ENCODE data around the gene COQ5. TPM values are rescaled to one million over a fixed set of nuclear protein-coding genes. Genes with fewer than 3 reads are reported as not detected.

Gene COQ5
- total and polyA plus RNA-seq, 2 experiments from 2014 or later: 30.7 to 32.6 TPM

- Histone ChIP-seq H4K20me1 (replicated peaks; ENCODE audit: insufficient read depth) (peaks cover 50% of the 10 kb centered on the region), H2AFZ (no peak overlapping the region), H3K36me3 (ENCODE audit: insufficient read depth) (peaks cover 43% of the 10 kb centered on the region), H3K27me3 (ENCODE audit: insufficient read depth) (0 out of 2 replicates have a peak, but pooled peaks cover 2% of the 10 kb centered on the region), H3K27ac (ENCODE audit: low read depth) (peak overlapping the region; percentile 79), H3K79me2 (replicated peaks; ENCODE audit: insufficient read depth) (peaks cover 57% of the 10 kb centered on the region), H3K9me2 (ENCODE audit: insufficient read depth) (no peaks in the 10 kb centered on the region), H3K4me2 (0 out of 2 replicates have a peak overlapping the region, but pooled peaks have one; percentile 65), H3K4me3 (0 out of 2 replicates have a peak overlapping the region, but pooled peaks have one; percentile 26), H3F3A (replicated peaks; ENCODE audit: low read depth) (peaks cover 53% of the 10 kb centered on the region), H3K4me1 (ENCODE audit: insufficient read depth) (peaks cover 10% of the 10 kb centered on the region; the same call in 1 of the 2 replicates)
- Mint-ChIP-seq H3K27me3 (ENCODE audit: insufficient read depth, low read depth, poor library complexity) (peaks cover 10% of the 10 kb centered on the region), H3K36me3 (ENCODE audit: low read depth) (peaks cover 66% of the 10 kb centered on the region), H3K4me3 (peak overlapping the region; percentile 34; the same call in 1 of the 3 replicates), H3K27ac (no peak overlapping the region), H3K9me3 (no peaks in the 10 kb centered on the region), H3K4me1 (peaks cover 21% of the 10 kb centered on the region)
- ATAC-seq (peak; percentile 28), DNase-seq (ENCODE audit: low spot score) (peak; percentile 77)
- TF ChIP-seq STAT1 (IDR thresholded peaks at IDR 0.05; ENCODE audit: unreplicated experiment): no peak
- peak; percentile 66 to 72 for TF ChIP-seq CTCF (conservative IDR thresholded peaks at IDR 0.05; ENCODE audit: low read depth in 2 of 2)
Measured at GRCh38 chr12:120466560-120467315, 62.2 kb downstream of the COQ5 start.

- peaks cover 57% of the 10 kb centered on the region for H3K79me2 ChIP-seq (replicated peaks; ENCODE audit: insufficient read depth)
- no peak overlapping the region for H2AFZ ChIP-seq
- H4K20me1 ChIP-seq (replicated peaks; ENCODE audit: insufficient read depth): peaks cover 50% of the 10 kb centered on the region
- H3K4me3 ChIP-seq: no peak overlapping the region
- H3K27me3 Mint-ChIP-seq (ENCODE audit: insufficient read depth, low read depth, poor library complexity): peaks cover 13% of the 10 kb centered on the region
- H3K9me3 Mint-ChIP-seq: no peaks in the 10 kb centered on the region
- no peak overlapping the region for H3K4me3 Mint-ChIP-seq
- peaks cover 74% of the 10 kb centered on the region for H3K36me3 Mint-ChIP-seq (ENCODE audit: low read depth)
- 0 out of 2 replicates have a peak, but pooled peaks cover 2% of the 10 kb centered on the region for H3K27me3 ChIP-seq (ENCODE audit: insufficient read depth)
- ATAC-seq (no peak), DNase-seq (ENCODE audit: low spot score) (no peak)
- peaks cover 49% of the 10 kb centered on the region for H3K36me3 ChIP-seq (ENCODE audit: insufficient read depth)
- peaks cover 10% of the 10 kb centered on the region; the same call in 1 of the 2 replicates for H3K4me1 ChIP-seq (ENCODE audit: insufficient read depth)
- H3K4me1 Mint-ChIP-seq: peaks cover 21% of the 10 kb centered on the region
- TF ChIP-seq CTCF (conservative IDR thresholded peaks at IDR 0.05; ENCODE audit: low read depth in 2 of 2) (no peak), ZNF462 (CRISPR knock-in tag; IDR thresholded peaks at IDR 0.05) (no peak)
- no peak overlapping the region for H3K4me2 ChIP-seq
- H3F3A ChIP-seq (replicated peaks; ENCODE audit: low read depth): peaks cover 58% of the 10 kb centered on the region
- no peak overlapping the region for H3K27ac Mint-ChIP-seq
- no peaks in the 10 kb centered on the region for H3K9me2 ChIP-seq (ENCODE audit: insufficient read depth)
- H3K27ac ChIP-seq (ENCODE audit: low read depth): 0 out of 2 replicates have a peak overlapping the region, but pooled peaks have one; percentile 27
Measured at GRCh38 chr12:120465756-120466155, 63.2 kb downstream of the COQ5 start.

All from GM23338 (cell line).